Astrocyte (in vitro differentiated cells and primary cell): Measurements from ENCODE around the gene KMT2C.
"Not testable (repeated sequence)": the region's sequence is repeated elsewhere in the genome, so short reads cannot be mapped to it uniquely, and the experiment has no call there.

Experiments
- EZH2 ChIP-seq: IDR thresholded peaks from 2 replicates; pipeline ENCODE4 v1.6.1; 2012; ENCODE audit warnings: mild to moderate bottlenecking, low read length, inconsistent platforms; ENCODE audit not compliant: insufficient read depth
- TF ChIP-seq, protein P1 (sequence below): IDR thresholded peaks from 2 replicates; pipeline ENCODE4 v1.5.1; 2011; ENCODE audit warnings: low read depth, mild to moderate bottlenecking, inconsistent platforms, low read length, moderate library complexity; ENCODE audit not compliant: insufficient read depth

DNA sequence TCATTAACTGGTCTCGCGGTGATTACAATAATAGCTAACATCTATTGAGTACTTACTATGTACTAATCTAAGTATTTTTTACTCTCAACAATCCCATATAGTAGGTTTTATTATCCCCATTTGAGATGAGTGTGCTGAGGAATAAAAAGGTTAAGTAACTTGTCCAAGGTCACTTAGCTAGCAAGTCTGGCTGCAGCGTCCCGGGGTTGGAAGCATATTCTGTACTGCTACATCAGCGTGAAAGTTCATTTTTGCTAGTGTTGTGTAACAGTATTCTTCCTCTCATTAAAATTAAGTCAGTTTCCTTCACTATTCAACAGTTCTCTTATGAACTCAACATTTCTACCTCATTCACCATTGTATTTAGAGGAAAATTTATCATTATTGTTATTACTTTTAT, 199.5 kb downstream of the KMT2C start:
- TF ChIP-seq, protein P1, sequence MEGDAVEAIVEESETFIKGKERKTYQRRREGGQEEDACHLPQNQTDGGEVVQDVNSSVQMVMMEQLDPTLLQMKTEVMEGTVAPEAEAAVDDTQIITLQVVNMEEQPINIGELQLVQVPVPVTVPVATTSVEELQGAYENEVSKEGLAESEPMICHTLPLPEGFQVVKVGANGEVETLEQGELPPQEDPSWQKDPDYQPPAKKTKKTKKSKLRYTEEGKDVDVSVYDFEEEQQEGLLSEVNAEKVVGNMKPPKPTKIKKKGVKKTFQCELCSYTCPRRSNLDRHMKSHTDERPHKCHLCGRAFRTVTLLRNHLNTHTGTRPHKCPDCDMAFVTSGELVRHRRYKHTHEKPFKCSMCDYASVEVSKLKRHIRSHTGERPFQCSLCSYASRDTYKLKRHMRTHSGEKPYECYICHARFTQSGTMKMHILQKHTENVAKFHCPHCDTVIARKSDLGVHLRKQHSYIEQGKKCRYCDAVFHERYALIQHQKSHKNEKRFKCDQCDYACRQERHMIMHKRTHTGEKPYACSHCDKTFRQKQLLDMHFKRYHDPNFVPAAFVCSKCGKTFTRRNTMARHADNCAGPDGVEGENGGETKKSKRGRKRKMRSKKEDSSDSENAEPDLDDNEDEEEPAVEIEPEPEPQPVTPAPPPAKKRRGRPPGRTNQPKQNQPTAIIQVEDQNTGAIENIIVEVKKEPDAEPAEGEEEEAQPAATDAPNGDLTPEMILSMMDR: not testable (repeated sequence)
- TF ChIP-seq EZH2: not testable (repeated sequence)
